B cell (primary cell): ENCODE measurements around the gene DGUOK. TPM values are rescaled to one million over a fixed set of nuclear protein-coding genes. Genes with fewer than 3 reads are reported as not detected.

Experiments used
- ATAC-seq: fragments of 200-7000 bp; cut with Tn5 transposase; one replicate; pipeline ENCODE4 v1.10.0; 2021; ENCODE audit warnings: low read depth, mild to moderate bottlenecking, moderate number of reproducible peaks, moderate library complexity
- CTCF ChIA-PET: fragments of 350-600 bp; sonication (Branson Sonifier 250); formaldehyde crosslinking; loops from one replicate; lab custom pipeline; 2021; ENCODE audit warnings: antibody characterized with exemption, inconsistent platforms; lab: Charles Lee
- POLR2A ChIA-PET: fragments of 350-600 bp; sonication (Branson Sonifier 250); formaldehyde crosslinking; loops from one replicate; lab custom pipeline; 2021; ENCODE audit warnings: antibody characterized with exemption; lab: Charles Lee
- DNase-seq: peaks from one replicate; pipeline ENCODE4 v3.0.0; 2013
- H2AFZ ChIP-seq: 2 replicates; pipeline ENCODE4 v1.6.1; 2012; ENCODE audit warnings: mild to moderate bottlenecking, low read depth, low read length; ENCODE audit not compliant: insufficient read depth, poor library complexity, severe bottlenecking
- H3K27ac ChIP-seq, 2 donors: 1 replicate in 1 of 2; 2 replicates in 1 of 2; pipeline ENCODE4 v1.5.1; 2012 to 2013; ENCODE audit warnings: low read length in 2 of 2, mild to moderate bottlenecking in 2 of 2, moderate library complexity in 1 of 2
- H3K27me3 ChIP-seq, 4 experiments: fragments of 200-600 bp in 1 of 4; sonication (generic) in 1 of 4; replicated peaks in 1 of 4; 1 replicate in 2 of 4; 2 replicates in 2 of 4; pipeline versions ENCODE4 v1.6.1 to v1.7.0; 2013 to 2016; ENCODE audit warnings: low read length in 3 of 4, mild to moderate bottlenecking in 2 of 4, mixed read lengths in 1 of 4, moderate library complexity in 1 of 4; ENCODE audit not compliant: insufficient read depth in 4 of 4, control insufficient read depth in 3 of 4; ENCODE audit errors: control extremely low read depth in 1 of 4
- H3K36me3 ChIP-seq, 2 experiments: replicated peaks in 1 of 2; 1 replicate in 1 of 2; 2 replicates in 1 of 2; pipeline versions ENCODE4 v1.6.1 to v1.7.1; 2013; ENCODE audit warnings: low read length in 1 of 2; ENCODE audit not compliant: insufficient read depth in 2 of 2, control insufficient read depth in 1 of 2; ENCODE audit errors: control extremely low read depth in 1 of 2, extremely low read depth in 1 of 2
- H3K4me1 ChIP-seq, 2 donors: fragments of 200-600 bp in 1 of 2; sonication (generic) in 1 of 2; 1 replicate in 1 of 2; 2 replicates in 1 of 2; pipeline versions ENCODE4 v1.5.1 to v1.6.1; 2013 to 2017; ENCODE audit warnings: low read length in 2 of 2; ENCODE audit not compliant: control insufficient read depth in 2 of 2, insufficient read depth in 2 of 2
- H3K4me2 ChIP-seq: replicated peaks from 2 replicates; pipeline ENCODE3; 2012; ENCODE audit warnings: mild to moderate bottlenecking, low read depth, low read length; ENCODE audit not compliant: poor library complexity, severe bottlenecking
- H3K4me3 ChIP-seq, 5 experiments: fragments of 200-600 bp in 1 of 5; sonication (generic) in 1 of 5; 1 replicate in 3 of 5; 2 replicates in 2 of 5; pipeline versions ENCODE4 v1.5.1 to v1.7.0; 2011 to 2016; ENCODE audit warnings: low read length in 4 of 5, mild to moderate bottlenecking in 4 of 5, low read depth in 2 of 5, control low read depth in 1 of 5, moderate library complexity in 1 of 5; ENCODE audit not compliant: insufficient read depth in 1 of 5; ENCODE audit errors: control extremely low read depth in 1 of 5, extremely low read depth in 1 of 5
- H3K79me2 ChIP-seq: fragments of 200-600 bp; sonication (generic); one replicate; pipeline ENCODE4 v1.6.0; 2016; ENCODE audit warnings: low read length; ENCODE audit not compliant: control insufficient read depth, insufficient read depth
- H3K9ac ChIP-seq: fragments of 200-600 bp; sonication (generic); 2 replicates; pipeline ENCODE4 v1.6.1; 2017; ENCODE audit warnings: mild to moderate bottlenecking, low read length, moderate library complexity
- H3K9me3 ChIP-seq, 3 donors: one replicate each; pipeline versions ENCODE4 v1.6.1 to v1.7.1; 2013; ENCODE audit warnings: low read length in 2 of 3; ENCODE audit not compliant: control insufficient read depth in 2 of 3, insufficient read depth in 1 of 3; ENCODE audit errors: control extremely low read depth in 1 of 3
- H4K20me1 ChIP-seq: 2 replicates; pipeline ENCODE4 v1.6.0; 2012; ENCODE audit warnings: mild to moderate bottlenecking, low read length; ENCODE audit not compliant: insufficient read depth, control insufficient read depth, poor library complexity, severe bottlenecking
- H3K27ac Mint-ChIP-seq: one replicate; pipeline ENCODE4 v1.8.0; 2021; ENCODE audit warnings: mixed read lengths
- H3K27me3 Mint-ChIP-seq: one replicate; pipeline ENCODE4 v1.8.0; 2021; ENCODE audit warnings: mixed read lengths
- H3K4me1 Mint-ChIP-seq: one replicate; pipeline ENCODE4 v1.8.0; 2021; ENCODE audit warnings: mixed read lengths
- H3K4me3 Mint-ChIP-seq: one replicate; pipeline ENCODE4 v1.8.0; 2021; ENCODE audit warnings: mixed read lengths
- H3K9me3 Mint-ChIP-seq: one replicate; pipeline ENCODE4 v1.8.0; 2022; ENCODE audit warnings: mixed read lengths; ENCODE audit not compliant: insufficient read depth
- CTCF ChIP-seq: fragments of 200-600 bp; IDR thresholded peaks from one replicate; pipeline ENCODE4 v1.8.0; 2022; ENCODE audit warnings: antibody characterized with exemption, mild to moderate bottlenecking
- EZH2 ChIP-seq: IDR thresholded peaks from 2 replicates; pipeline ENCODE4 v1.6.1; 2012; ENCODE audit warnings: borderline replicate concordance, low read depth, mild to moderate bottlenecking, moderate library complexity, low read length; ENCODE audit not compliant: insufficient read depth, poor library complexity, severe bottlenecking
- WGBS: methylation state at CpG from one replicate; pipeline ENCODE4 v1.1.5; 2013; ENCODE audit warnings: missing lambda C conversion rate; ENCODE audit not compliant: insufficient coverage; 5-methylcytosine and 5-hydroxymethylcytosine counted together
- intact Hi-C: fragments of 100-400 bp; cut with micrococcal nuclease; formaldehyde crosslinking; loops from one replicate; pipeline ENCODE4 v1.10.0; 2022
- polyA plus RNA-seq: library from polyadenylated mRNA; depleted of rRNA; stranded (reverse); fragments of >200 nt; gene quantifications from 2 replicates; pipeline ENCODE4 v1.2.3, GENCODE V29; 2012
- total RNA-seq, 2 donors: library from RNA; stranded (reverse); fragments of 120-200 nt in 1 of 2; gene quantifications; 1 replicate in 1 of 2; 2 replicates in 1 of 2; pipeline versions ENCODE4 v1.2.3 to v1.2.4, GENCODE V29; 2013 to 2022

The DGUOK gene
- total and polyA plus RNA-seq, 2 donors (not counting 1 experiment from before 2014, with no cell fraction given): 61.7 to 81.5 TPM

GRCh38 chr2:73899801-73900336 lies 26.8 kb upstream of the DGUOK start:
- Mint-ChIP-seq H3K27ac (no peak overlapping the region), H3K4me3 (no peak overlapping the region)
- POLR2A ChIA-PET: no interaction called here

More at GRCh38 chr2:73899801-73900336, 26.8 kb upstream of the DGUOK start:
- peaks cover 15% of the 10 kb centered on the region for H3K27me3 Mint-ChIP-seq
- H3K27ac ChIP-seq: no peak overlapping the region
- H3K36me3 ChIP-seq: no peaks in the 10 kb centered on the region
- ATAC-seq (no peak), DNase-seq (no peak)
- H3K4me2 ChIP-seq: no peak overlapping the region
- no peak overlapping the region for H2AFZ ChIP-seq
- H3K9me3 ChIP-seq: no peaks in the 10 kb centered on the region
- H3K79me2 ChIP-seq: no peaks in the 10 kb centered on the region
- H3K4me1 ChIP-seq: peaks cover 3 to 12% of the 10 kb centered on the region in 2 donors
- H3K4me3 ChIP-seq: no peak overlapping the region
- no peak for TF ChIP-seq CTCF
- no peak for TF ChIP-seq EZH2
- H4K20me1 ChIP-seq: no peaks in the 10 kb centered on the region
- no peak overlapping the region for H3K9ac ChIP-seq
- peaks cover 0 to 3% (median 0%) of the 10 kb centered on the region in 4 experiments for H3K27me3 ChIP-seq
- no peaks in the 10 kb centered on the region for H3K9me3 Mint-ChIP-seq
- WGBS: 94% methylated on average over 6 of the region's 8 CpGs
- intact Hi-C loops: no loop called here
- CTCF ChIA-PET: interaction anchor here (1.0 to 1.6 kb wide), 2 partner anchors 8 to 88 kb away, joined by 3 to 7 read pairs; no protein-coding TSS in a partner anchor
- peaks cover 6% of the 10 kb centered on the region for H3K4me1 Mint-ChIP-seq
